ES-I3 (cell line): ENCODE results near the gene SPOCD1.

ENCODE experiments used
- H3K36me3 ChIP-seq: 2 replicates; pipeline ENCODE4 v1.6.1; 2013; ENCODE audit warnings: mild to moderate bottlenecking, low read length, control low read depth, moderate library complexity; ENCODE audit not compliant: insufficient read depth
- H3K4me1 ChIP-seq: 2 replicates; pipeline ENCODE4 v1.6.1; 2013; ENCODE audit warnings: mild to moderate bottlenecking, control low read depth, low read length; ENCODE audit not compliant: insufficient read depth
- H3K9ac ChIP-seq: 2 replicates; pipeline ENCODE4 v1.6.1; 2013; ENCODE audit warnings: low read depth, mild to moderate bottlenecking, low read length, moderate library complexity
- H3K9me3 ChIP-seq: 2 replicates; pipeline ENCODE4 v1.6.1; 2013; ENCODE audit warnings: mild to moderate bottlenecking, low read length, moderate library complexity; ENCODE audit not compliant: control insufficient read depth, insufficient read depth

SPOCD1 gene

GRCh38 chr1:31759298-31760023 lies 56.4 kb downstream of the SPOCD1 start:
- H3K9me3 ChIP-seq: no peaks in the 10 kb centered on the region
- H3K9ac ChIP-seq: peak overlapping the region; percentile 65; the same call in 1 of the 2 replicates
- peaks cover 31% of the 10 kb centered on the region for H3K4me1 ChIP-seq
- no peaks in the 10 kb centered on the region; the same call in 1 of the 2 replicates for H3K36me3 ChIP-seq

DNA sequence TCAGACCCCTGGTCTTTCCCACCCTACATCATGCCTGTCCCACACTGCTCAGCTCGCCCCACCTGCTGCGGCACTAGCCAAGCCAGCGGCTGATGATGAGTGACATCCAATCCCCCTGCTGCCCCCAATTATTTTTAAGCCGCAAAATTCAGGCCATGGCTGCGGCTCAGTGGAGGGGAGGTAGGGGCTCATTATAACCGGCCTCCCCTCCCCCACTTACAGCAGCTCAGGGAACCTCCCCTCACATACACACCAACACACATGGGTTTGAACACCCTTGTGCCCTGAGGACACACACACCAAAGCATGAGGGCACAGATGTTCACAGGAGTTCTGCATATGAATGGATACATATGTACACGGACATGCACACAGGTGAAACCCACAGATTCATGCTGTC lies 57.0 kb downstream of the SPOCD1 start:
- Histone ChIP-seq H3K9ac (no peak overlapping the region), H3K4me1 (peaks cover 31% of the 10 kb centered on the region), H3K36me3 (no peaks in the 10 kb centered on the region; the same call in 1 of the 2 replicates), H3K9me3 (no peaks in the 10 kb centered on the region)

- Histone ChIP-seq H3K4me1 (peaks cover 33% of the 10 kb centered on the region), H3K36me3 (no peaks in the 10 kb centered on the region; the same call in 1 of the 2 replicates), H3K9me3 (no peaks in the 10 kb centered on the region), H3K9ac (no peak overlapping the region)
Measured at GRCh38 chr1:31757989-31758388, 57.8 kb downstream of the SPOCD1 start.

GRCh38 chr1:31757204-31757679 lies 58.6 kb downstream of the SPOCD1 start:
- H3K9me3 ChIP-seq: no peaks in the 10 kb centered on the region
- peaks cover 38% of the 10 kb centered on the region for H3K4me1 ChIP-seq

GRCh38 chr1:31756578-31756977 lies 59.2 kb downstream of the SPOCD1 start:
- no peaks in the 10 kb centered on the region; the same call in 1 of the 2 replicates for H3K36me3 ChIP-seq
- no peaks in the 10 kb centered on the region for H3K9me3 ChIP-seq
- H3K4me1 ChIP-seq: peaks cover 38% of the 10 kb centered on the region
- H3K9ac ChIP-seq: no peak overlapping the region

More at GRCh38 chr1:31757204-31757679, 58.6 kb downstream of the SPOCD1 start:
- Histone ChIP-seq H3K9ac (no peak overlapping the region), H3K36me3 (no peaks in the 10 kb centered on the region; the same call in 1 of the 2 replicates)

DNA sequence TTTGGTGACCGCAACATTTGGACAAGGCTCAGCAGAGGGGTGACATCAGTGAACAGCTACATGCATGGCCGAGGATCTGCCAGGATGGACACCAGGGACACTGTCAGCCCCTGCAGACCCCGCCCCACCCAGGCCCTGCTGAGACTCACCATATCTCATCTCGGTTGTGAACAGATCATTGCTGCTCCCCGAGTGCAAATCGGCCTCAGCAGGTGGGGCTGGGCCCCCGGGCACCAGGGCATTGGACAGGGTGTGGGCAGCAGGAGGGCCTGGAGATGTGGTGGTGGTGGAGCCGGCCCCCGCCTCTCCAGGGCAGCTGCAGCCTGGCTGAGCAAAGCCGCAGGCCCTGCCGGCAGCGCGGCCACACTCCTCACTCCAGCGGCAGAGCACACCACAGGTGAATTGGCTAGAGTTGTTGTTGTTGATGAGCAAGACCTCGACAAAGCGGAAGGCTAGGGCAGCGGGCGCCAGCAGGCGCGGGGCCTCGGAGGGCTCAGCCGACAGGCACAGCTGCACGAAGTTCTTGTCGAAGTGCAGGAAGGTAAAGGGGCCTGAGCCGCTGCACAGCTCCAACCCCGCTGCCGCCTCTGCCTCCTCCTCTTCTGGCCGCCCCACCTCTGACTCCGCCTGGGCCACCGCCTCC lies 59.9 kb downstream of the SPOCD1 start:
- Histone ChIP-seq H3K36me3 (no peaks in the 10 kb centered on the region; the same call in 1 of the 2 replicates), H3K9ac (no peak overlapping the region), H3K9me3 (no peaks in the 10 kb centered on the region), H3K4me1 (peaks cover 39% of the 10 kb centered on the region)

DNA sequence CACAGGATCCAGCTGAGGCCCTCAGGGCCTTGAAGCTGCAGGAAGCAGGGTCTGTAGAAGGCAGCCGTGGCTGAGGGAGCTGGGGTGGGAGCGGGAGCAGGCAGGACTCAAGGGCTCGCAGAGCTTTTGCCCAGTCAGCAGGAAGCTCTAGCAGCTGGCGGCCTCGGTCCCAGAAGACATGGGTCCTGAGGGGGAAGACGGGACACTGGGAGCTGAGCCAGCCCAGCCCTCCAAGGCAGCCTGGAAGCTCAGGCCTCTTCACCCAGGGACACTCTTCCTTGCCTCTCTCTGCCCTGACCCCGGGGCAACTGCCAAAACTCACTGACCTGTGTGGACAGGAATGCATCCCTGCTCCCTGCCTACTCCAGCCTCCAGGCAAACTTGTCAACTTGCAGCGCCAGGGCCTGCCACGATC lies 60.6 kb downstream of the SPOCD1 start:
- peaks cover 46% of the 10 kb centered on the region for H3K4me1 ChIP-seq

GRCh38 chr1:31754397-31754796 lies 61.4 kb downstream of the SPOCD1 start:
- H3K9ac ChIP-seq: no peak overlapping the region
- H3K36me3 ChIP-seq: no peaks in the 10 kb centered on the region; the same call in 1 of the 2 replicates
- peaks cover 42% of the 10 kb centered on the region for H3K4me1 ChIP-seq
- no peaks in the 10 kb centered on the region for H3K9me3 ChIP-seq

More for the DNA sequence above, 60.6 kb downstream of the SPOCD1 start:
- Histone ChIP-seq H3K9me3 (no peaks in the 10 kb centered on the region), H3K9ac (no peak overlapping the region), H3K36me3 (no peaks in the 10 kb centered on the region; the same call in 1 of the 2 replicates)

DNA sequence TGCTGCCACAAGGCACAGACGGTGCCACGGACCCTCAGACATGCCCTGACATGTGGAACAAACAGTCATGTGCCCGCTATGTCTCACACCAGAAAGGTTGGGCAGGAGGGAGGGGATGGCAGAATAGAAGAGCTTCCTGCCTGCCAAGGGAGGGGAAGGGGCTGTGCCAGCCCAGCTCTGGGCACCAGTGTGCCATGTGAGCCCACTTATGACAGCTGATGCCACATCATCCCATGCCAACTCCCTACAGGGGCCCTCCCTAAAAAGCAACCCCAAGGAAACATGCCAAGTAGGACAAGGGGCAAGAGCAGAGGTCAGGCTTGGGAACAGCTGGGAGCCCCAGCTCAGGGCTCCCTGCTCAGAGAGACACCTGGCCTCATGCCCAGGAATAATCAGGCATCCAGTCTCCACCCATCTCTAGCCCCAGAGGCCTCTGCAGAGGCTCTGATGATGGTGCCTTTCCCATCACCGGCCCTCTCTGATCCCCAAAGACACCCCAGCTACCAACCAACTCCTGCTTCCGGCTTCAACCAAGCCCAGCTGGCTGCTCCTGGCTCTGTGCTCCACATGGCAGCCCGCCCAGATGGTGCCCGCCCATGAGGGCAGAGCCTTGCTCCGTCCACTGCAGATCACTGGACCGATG lies 62.0 kb downstream of the SPOCD1 start:
- H3K36me3 ChIP-seq: no peaks in the 10 kb centered on the region; the same call in 1 of the 2 replicates
- no peak overlapping the region for H3K9ac ChIP-seq
- H3K9me3 ChIP-seq: no peaks in the 10 kb centered on the region
- H3K4me1 ChIP-seq: peaks cover 36% of the 10 kb centered on the region

DNA sequence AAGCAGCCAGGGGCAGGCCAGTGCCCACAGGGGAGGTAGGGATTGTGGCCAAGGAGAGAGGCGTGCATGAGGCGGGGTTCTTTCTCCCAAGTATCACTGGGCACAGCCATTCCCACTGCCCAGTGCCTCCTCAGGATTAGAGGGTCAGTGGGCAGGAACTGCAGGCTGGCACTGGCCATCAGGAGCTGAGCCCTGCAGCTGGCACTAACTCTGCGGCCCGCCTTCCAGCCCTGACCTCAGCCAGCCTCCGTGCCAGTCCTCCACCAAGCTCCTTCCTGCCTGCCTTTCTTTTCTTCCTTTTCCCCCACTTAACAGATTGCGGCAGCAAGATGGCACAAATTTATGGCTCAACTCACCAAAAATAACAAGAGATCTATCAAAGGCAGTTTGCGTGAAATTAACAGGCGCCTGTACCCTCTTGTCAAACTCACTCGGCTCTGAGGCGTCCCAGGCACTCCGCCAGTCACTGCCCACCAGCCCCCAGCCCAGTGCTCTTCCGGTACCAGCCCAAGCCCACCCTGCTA lies 62.8 kb downstream of the SPOCD1 start:
- Histone ChIP-seq H3K4me1 (peaks cover 31% of the 10 kb centered on the region), H3K9ac (no peak overlapping the region; the same call in 1 of the 2 replicates), H3K9me3 (no peaks in the 10 kb centered on the region)

DNA sequence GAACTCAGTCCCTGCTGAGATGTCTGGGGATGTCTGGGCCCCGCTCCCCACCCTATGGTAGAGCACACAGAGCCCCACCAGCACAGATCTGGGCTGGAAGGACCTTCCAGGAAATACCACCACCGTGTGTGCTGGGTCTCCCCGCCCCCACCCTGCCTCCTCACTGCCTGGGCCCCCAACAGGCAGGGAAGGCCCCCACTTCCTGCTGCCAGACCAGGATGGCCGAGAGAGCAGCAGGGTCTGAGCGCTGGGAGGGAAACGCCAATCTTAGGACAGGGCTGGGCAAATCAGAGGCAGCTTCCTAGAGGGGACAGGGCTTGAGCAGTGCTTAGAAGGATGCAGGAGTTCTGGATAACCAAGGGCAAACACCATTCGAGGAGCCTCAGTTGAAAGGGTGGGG lies 63.6 kb downstream of the SPOCD1 start:
- Histone ChIP-seq H3K9me3 (no peaks in the 10 kb centered on the region), H3K36me3 (no peaks in the 10 kb centered on the region; the same call in 1 of the 2 replicates), H3K4me1 (peaks cover 31% of the 10 kb centered on the region), H3K9ac (no peak overlapping the region)

More for the DNA sequence above, 62.8 kb downstream of the SPOCD1 start:
- no peaks in the 10 kb centered on the region; the same call in 1 of the 2 replicates for H3K36me3 ChIP-seq

GRCh38 chr1:31751822-31752241 lies 64.0 kb downstream of the SPOCD1 start:
- no peaks in the 10 kb centered on the region for H3K9me3 ChIP-seq
- H3K9ac ChIP-seq: no peak overlapping the region
- peaks cover 33% of the 10 kb centered on the region for H3K4me1 ChIP-seq

GRCh38 chr1:31750858-31751510 lies 64.8 kb downstream of the SPOCD1 start:
- no peak overlapping the region for H3K9ac ChIP-seq
- H3K36me3 ChIP-seq: no peaks in the 10 kb centered on the region; the same call in 1 of the 2 replicates
- no peaks in the 10 kb centered on the region for H3K9me3 ChIP-seq
- peaks cover 38% of the 10 kb centered on the region for H3K4me1 ChIP-seq

More at GRCh38 chr1:31751822-31752241, 64.0 kb downstream of the SPOCD1 start:
- H3K36me3 ChIP-seq: no peaks in the 10 kb centered on the region; the same call in 1 of the 2 replicates
